Caki2 (cell line): ENCODE measurements around the gene PKDCC. TPM values are rescaled to one million over a fixed set of nuclear protein-coding genes. Genes with fewer than 3 reads are reported as not detected.
A peak's percentile ranks its signal among the peaks of the same experiment; 100 is the strongest.

ENCODE experiments used
- DNase-seq: peaks from one replicate; pipeline ENCODE4 v3.0.0-alpha.2; 2015; ENCODE audit warnings: low read depth
- in situ Hi-C: cut with HindIII; loops from 2 replicates; pipeline ENCODE4 v1.10.0; 2016; ENCODE audit warnings: low sequenced_read_pairs, low pct_unique_long_range_greater_than_20kb, mixed read lengths
- total RNA-seq: library from RNA; depleted of rRNA; stranded (reverse); fragments of >200 nt; shearing (Covaris generic); gene quantifications from 2 replicates; pipeline ENCODE4 v1.2.3, GENCODE V29; 2014; ENCODE audit warnings: low replicate concordance

PKDCC gene
- total RNA-seq, 1 experiment from 2014 or later = 2.1 TPM

GRCh38 chr2:42094114-42094513 lies 46.3 kb downstream of the PKDCC start:
- no peak for DNase-seq
- in situ Hi-C loops = loop anchor here (25.0 kb wide), 1 partner anchor 232 kb away; no protein-coding TSS in a partner anchor

- peak; percentile 54 for DNase-seq
- in situ Hi-C loops = loop anchor here (25.0 kb wide), 1 partner anchor 234 kb away; no protein-coding TSS in a partner anchor
Observed at GRCh38 chr2:42095923-42096408, 48.1 kb downstream of the PKDCC start.

DNA sequence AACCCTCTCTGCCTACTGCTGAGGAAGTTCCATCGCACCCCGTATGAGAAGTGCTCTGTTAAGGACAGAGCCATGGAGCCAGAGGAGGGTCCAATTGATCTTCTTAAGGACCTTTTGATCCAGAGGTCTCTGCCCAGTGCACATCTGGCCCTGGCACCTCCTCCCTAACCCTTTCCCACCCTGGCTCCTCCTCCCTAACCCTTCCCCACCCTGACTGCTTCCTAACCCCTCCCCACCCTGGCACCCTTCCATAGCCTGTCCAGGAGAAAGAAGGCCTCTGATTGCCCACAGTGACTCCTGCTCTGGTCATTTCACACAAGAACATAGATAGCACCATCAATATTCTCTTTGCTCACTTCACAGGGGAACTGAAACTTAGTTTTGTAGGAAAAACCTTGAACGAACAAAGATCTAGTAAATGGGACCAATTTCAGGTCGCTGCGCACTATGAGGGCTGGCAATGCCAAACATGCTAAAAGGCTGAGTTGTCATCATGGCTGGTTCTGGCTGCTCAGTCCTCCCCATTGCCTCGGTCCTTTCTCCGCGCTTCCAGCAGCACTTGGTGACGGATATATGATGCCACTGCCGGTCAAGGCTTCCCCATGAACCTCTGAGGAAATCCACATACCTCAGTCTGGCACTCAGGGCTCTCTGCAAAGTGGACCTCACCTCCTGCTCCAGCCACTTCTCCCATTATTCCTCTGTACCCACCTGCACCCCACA lies 49.2 kb downstream of the PKDCC start:
- in situ Hi-C loops = loop anchor here (25.0 kb wide), 1 partner anchor 235 kb away; no protein-coding TSS in a partner anchor
- DNase-seq = no peak

DNA sequence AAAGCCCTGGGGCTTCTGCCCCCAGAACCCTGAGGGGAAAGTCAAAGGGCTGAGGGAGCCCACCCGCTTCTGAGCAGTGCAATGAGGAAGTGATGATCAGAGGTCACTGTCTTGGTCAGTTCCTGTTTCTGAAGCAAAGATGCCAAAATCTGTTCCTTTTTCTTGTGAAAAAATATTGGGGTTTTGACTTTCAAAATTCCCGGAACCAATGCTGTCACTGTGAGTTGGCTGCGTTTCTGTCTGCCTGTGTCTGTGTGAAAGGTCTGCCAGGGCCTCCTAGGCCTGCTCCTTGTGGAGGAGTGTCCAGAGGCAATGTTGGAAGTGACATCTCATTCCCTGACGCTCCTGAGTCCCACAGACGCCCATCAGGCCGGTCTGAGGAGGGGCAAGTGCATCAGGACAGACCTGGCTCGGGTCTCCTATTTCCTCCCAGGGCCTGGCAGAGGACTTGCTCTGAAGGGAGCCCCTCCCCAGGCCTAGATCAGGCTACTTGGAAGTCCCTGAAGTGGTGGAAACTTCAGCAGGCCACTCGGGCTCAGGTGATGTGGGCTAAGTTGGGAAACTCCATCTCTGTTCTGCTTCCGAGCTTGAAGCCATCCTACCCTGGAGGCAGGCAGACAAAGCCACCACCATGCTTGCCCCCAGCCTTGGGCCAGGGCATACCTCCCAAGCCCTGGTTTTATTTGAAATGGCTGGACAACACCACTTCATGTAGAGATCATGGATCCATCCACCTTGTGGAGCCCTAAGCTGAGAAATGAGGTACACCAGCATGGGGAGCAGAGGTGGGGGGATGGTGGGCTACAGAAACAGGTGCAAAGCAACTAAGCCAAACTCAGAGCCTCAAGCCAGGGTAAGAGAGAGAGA lies 51.0 kb downstream of the PKDCC start:
- in situ Hi-C loops = loop anchor here (25.0 kb wide), 1 partner anchor 237 kb away; no protein-coding TSS in a partner anchor
- DNase-seq = no peak

- DNase-seq = no peak
- in situ Hi-C loops = loop anchor here (25.0 kb wide), 1 partner anchor 237 kb away; no protein-coding TSS in a partner anchor
Observed at GRCh38 chr2:42099438-42100173, 51.8 kb downstream of the PKDCC start.

- DNase-seq = no peak
- in situ Hi-C loops = no loop called here
Observed at GRCh38 chr2:42100683-42101205, 52.9 kb downstream of the PKDCC start.

DNA sequence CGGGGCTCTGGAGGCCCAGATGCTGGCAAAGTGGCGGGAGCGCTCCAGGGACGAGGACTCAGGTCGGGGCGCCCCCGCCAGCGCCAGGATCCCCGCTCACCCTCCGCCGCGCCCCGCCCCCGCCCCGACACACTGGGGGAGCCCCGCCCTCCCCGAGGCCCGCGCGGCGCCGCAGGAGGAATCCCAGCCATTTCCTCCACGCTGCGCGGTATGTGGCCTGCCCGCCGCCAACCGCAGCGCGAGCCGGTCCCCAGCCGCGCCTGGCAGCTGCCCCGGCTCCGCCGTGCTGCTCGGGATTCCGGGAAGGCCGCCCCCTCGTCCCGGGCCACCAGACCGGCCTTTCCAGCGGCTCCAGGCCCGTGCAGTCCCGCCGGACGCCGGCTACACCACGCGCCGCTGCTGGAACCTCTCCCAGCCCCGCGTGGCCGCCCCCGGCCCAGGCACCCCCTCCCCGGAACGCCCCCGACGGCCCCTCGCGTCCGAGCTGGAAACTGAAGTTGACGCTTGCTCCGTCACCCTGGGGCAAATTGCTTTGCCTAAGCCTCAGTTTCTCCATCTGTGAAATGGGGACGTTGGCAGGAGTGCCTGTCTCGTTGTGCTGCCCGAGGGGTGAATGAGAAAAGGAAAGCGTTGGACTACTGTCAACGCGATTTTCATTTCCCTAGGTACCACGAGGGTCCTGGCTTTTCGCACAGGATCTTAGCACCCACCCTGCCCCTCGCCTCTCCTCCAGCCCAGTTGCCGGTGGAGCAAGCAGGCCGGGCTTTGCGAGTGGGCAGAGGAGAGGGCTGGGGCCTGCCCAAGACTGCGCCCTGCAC lies 53.6 kb downstream of the PKDCC start:
- in situ Hi-C loops = no loop called here
- DNase-seq = no peak

- no peak for DNase-seq
- in situ Hi-C loops = no loop called here
Observed at GRCh38 chr2:42102024-42102590, 54.3 kb downstream of the PKDCC start.

DNA sequence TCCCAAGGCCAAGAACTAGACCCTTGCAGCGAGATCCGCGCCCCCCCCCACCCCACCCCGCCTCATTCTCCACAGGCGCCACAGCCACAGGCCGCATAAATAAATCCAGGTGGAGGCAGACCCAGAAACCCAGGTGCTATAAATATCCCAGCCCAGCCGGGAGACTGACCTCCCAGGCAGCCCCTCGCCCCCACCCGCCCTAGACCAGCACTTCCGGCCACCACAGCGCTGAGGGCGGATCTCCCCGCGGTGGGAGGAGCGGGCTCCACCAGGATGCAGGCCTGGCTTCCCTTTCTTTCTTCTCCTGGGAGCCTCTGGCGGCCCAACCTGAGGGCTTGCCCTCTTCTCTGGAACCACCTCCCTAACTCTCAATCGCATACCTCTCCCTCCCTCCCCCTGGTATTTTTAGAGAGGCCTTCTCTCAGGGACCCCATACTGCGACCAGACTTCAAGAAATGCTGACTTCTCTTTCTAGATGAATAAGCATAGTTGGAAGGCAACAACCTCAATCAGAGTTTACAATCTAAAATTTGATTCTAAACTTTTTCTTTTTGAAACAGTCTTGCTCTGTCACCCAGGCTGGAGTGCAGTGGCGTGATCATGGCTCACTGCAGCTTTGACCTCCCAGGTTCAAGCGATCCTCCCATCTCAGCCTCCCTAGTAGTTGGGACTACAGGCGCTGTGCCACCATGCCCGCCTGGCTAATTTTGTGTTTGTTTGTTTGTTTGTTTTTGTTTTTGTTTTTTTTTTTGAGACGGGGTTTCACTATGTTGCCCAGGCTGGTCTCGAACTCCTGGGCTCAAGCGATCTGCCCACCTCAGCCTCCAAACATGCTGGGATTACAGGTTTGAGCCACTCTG lies 55.0 kb downstream of the PKDCC start:
- no peak for DNase-seq
- in situ Hi-C loops = no loop called here

GRCh38 chr2:42103829-42104228 lies 56.0 kb downstream of the PKDCC start:
- in situ Hi-C loops = no loop called here
- DNase-seq = no peak

GRCh38 chr2:42104621-42105020 lies 56.8 kb downstream of the PKDCC start:
- no peak for DNase-seq
- in situ Hi-C loops = no loop called here

- DNase-seq = no peak
- in situ Hi-C loops = no loop called here
Observed at GRCh38 chr2:42105330-42106256, 57.8 kb downstream of the PKDCC start.

DNA sequence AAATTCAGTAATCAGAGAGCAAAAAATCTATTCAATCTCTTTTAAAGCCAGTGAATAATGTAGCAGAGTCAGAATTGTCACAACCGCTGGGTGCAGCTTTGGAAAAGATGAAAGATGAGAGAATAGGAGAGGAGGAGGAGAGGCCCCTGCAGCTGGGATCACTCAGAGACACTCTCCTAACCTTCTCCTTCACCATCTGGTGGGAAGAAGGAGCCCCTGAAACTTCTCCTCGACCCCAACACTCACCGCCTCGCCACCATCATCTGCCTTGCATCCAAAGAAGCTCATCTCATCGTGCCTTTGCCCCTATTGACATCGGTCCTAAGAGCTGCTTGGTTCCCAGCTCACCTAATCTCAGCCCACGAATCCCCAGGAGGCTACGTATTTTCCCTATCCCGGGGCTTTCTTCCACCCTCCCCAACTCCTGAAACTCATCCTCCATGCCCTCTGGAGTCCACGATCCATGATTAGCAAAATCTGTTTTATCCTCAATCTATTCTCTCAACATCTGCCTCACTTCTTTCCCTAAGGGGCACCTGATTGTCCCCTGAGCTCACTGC lies 58.5 kb downstream of the PKDCC start:
- no peak for DNase-seq
- in situ Hi-C loops = no loop called here

GRCh38 chr2:42107249-42108042 lies 59.6 kb downstream of the PKDCC start:
- in situ Hi-C loops = no loop called here
- no peak for DNase-seq
